SU-DHL-6 (cell line): ENCODE measurements around the gene HIVEP3.

ENCODE experiments used
- EZH2phosphoT487 ChIP-seq: fragments of 200-600 bp; sonication (generic), shearing (Covaris generic); conservative IDR thresholded peaks from 2 replicates; pipeline ENCODE4 v1.6.1; 2018; ENCODE audit warnings: mild to moderate bottlenecking, antibody characterized with exemption, low read length, moderate library complexity, mixed read lengths
- TF ChIP-seq, protein P1 (sequence below): fragments of 200-600 bp; sonication (generic); IDR thresholded peaks from one replicate; pipeline ENCODE4 v1.5.1; 2017; ENCODE audit warnings: antibody characterized with exemption, mild to moderate bottlenecking, low read length, moderate library complexity; ENCODE audit not compliant: insufficient read depth, poor library complexity, severe bottlenecking

DNA sequence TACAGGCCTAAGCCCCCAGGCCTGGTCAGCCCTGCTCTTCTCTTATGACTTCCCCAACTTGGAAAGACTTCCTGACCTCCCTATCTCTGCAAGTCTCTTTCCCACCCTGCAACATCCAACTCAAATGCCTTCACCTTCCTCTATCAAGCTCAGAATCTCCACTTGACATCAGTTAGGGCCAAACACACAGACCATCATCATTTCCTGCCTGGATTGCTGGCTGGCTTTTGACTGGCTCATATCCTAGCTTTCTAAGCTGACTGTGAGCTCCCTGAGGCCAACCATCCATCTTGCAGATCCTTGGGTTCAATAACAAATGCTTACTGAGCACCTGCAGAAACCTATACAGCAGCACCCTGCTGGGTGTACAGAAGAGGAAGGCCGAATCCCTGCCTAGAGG lies 296.9 kb downstream of the HIVEP3 start:
- TF ChIP-seq, protein P1, sequence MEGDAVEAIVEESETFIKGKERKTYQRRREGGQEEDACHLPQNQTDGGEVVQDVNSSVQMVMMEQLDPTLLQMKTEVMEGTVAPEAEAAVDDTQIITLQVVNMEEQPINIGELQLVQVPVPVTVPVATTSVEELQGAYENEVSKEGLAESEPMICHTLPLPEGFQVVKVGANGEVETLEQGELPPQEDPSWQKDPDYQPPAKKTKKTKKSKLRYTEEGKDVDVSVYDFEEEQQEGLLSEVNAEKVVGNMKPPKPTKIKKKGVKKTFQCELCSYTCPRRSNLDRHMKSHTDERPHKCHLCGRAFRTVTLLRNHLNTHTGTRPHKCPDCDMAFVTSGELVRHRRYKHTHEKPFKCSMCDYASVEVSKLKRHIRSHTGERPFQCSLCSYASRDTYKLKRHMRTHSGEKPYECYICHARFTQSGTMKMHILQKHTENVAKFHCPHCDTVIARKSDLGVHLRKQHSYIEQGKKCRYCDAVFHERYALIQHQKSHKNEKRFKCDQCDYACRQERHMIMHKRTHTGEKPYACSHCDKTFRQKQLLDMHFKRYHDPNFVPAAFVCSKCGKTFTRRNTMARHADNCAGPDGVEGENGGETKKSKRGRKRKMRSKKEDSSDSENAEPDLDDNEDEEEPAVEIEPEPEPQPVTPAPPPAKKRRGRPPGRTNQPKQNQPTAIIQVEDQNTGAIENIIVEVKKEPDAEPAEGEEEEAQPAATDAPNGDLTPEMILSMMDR = no peak
- no peak for TF ChIP-seq EZH2phosphoT487
